Bronchial epithelial cell (primary cell): ENCODE measurements around the gene SPRY2. TPM values are rescaled to one million over a fixed set of nuclear protein-coding genes. Genes with fewer than 3 reads are reported as not detected.
A peak's percentile ranks its signal among the peaks of the same experiment; 100 is the strongest.

Source experiments
- DNase-seq: peaks from one replicate; pipeline ENCODE4 v3.0.0-alpha.2; 2010; ENCODE audit warnings: low read depth
- FAIRE-seq: peaks from 2 replicates; lab custom pipeline; 2011; peaks lifted over from hg19 to GRCh38; lab: Jason Lieb, UNC
- H3K27me3 ChIP-seq: 2 replicates; pipeline ENCODE4 v1.5.1; 2011; ENCODE audit warnings: low read length; ENCODE audit not compliant: control insufficient read depth, insufficient read depth
- H3K36me3 ChIP-seq: 2 replicates; pipeline ENCODE4 v1.5.1; 2011; ENCODE audit warnings: low read length; ENCODE audit not compliant: control insufficient read depth, insufficient read depth
- H3K4me3 ChIP-seq: 2 replicates; pipeline ENCODE4 v1.5.1; 2011; ENCODE audit warnings: mild to moderate bottlenecking, low read depth, low read length, control low read depth
- total RNA-seq: library from RNA; depleted of rRNA; stranded (reverse); fragments of >200 nt; gene quantifications from 2 replicates; pipeline ENCODE4 v1.2.1, GENCODE V29; 2014
- TF ChIP-seq, protein P1 (sequence below): IDR thresholded peaks from 2 replicates; pipeline ENCODE4 v1.5.1; 2011; ENCODE audit warnings: mild to moderate bottlenecking, moderate library complexity, low read length, control low read depth, inconsistent platforms; ENCODE audit not compliant: insufficient read depth, severe bottlenecking

The SPRY2 gene
- total RNA-seq, 1 donor from 2014 or later, result 4.7 TPM

- Histone ChIP-seq H3K4me3 (no peak overlapping the region), H3K36me3 (no peaks in the 10 kb centered on the region), H3K27me3 (no peaks in the 10 kb centered on the region)
- TF ChIP-seq, protein P1, sequence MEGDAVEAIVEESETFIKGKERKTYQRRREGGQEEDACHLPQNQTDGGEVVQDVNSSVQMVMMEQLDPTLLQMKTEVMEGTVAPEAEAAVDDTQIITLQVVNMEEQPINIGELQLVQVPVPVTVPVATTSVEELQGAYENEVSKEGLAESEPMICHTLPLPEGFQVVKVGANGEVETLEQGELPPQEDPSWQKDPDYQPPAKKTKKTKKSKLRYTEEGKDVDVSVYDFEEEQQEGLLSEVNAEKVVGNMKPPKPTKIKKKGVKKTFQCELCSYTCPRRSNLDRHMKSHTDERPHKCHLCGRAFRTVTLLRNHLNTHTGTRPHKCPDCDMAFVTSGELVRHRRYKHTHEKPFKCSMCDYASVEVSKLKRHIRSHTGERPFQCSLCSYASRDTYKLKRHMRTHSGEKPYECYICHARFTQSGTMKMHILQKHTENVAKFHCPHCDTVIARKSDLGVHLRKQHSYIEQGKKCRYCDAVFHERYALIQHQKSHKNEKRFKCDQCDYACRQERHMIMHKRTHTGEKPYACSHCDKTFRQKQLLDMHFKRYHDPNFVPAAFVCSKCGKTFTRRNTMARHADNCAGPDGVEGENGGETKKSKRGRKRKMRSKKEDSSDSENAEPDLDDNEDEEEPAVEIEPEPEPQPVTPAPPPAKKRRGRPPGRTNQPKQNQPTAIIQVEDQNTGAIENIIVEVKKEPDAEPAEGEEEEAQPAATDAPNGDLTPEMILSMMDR, result no peak
- FAIRE-seq, result no peak
- DNase-seq, result no peak
Observed at GRCh38 chr13:80314711-80315653, 25.9 kb downstream of the SPRY2 start.

- DNase-seq (peak; percentile 12), FAIRE-seq (no peak)
- Histone ChIP-seq H3K36me3 (no peaks in the 10 kb centered on the region), H3K27me3 (no peaks in the 10 kb centered on the region), H3K4me3 (no peak overlapping the region)
- TF ChIP-seq, protein P1, result no peak
Observed at GRCh38 chr13:80313668-80314256, 27.2 kb downstream of the SPRY2 start.

GRCh38 chr13:80312967-80313366 is 28.0 kb downstream of the SPRY2 start:
- TF ChIP-seq, protein P1, result no peak
- Histone ChIP-seq H3K36me3 (no peaks in the 10 kb centered on the region), H3K27me3 (no peaks in the 10 kb centered on the region), H3K4me3 (no peak overlapping the region)
- DNase-seq, result no peak
- no peak for FAIRE-seq

GRCh38 chr13:80312012-80312704 is 28.8 kb downstream of the SPRY2 start:
- TF ChIP-seq, protein P1, result no peak
- H3K36me3 ChIP-seq, result no peaks in the 10 kb centered on the region
- H3K27me3 ChIP-seq, result no peaks in the 10 kb centered on the region
- DNase-seq (no peak), FAIRE-seq (no peak)
- no peak overlapping the region for H3K4me3 ChIP-seq

DNA sequence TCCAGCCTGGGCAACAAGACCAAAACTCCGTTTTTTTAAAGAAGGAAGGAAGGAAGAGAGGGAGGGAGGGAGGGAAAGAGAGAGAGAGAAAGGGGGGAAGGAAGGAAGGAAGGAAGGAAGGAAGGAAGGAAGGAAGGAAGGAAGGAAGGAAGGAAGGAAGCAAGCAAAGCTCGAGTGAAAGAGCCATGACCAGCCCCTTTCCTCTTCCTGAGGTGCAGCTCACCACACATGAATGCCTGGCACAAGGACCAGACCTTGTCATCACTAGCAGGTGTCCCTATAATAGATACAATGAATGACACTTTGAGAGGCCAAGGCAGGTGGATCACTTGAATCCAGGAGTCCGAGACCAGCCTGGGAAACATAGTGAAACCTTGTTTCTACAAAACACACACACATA is 31.0 kb downstream of the SPRY2 start:
- H3K36me3 ChIP-seq, result no peaks in the 10 kb centered on the region
- DNase-seq, result no peak
- TF ChIP-seq, protein P1, result no peak
- FAIRE-seq, result no peak
- no peaks in the 10 kb centered on the region for H3K27me3 ChIP-seq
- H3K4me3 ChIP-seq, result no peak overlapping the region
